ENCODE measurements around the gene HLA-DRB1.
"Not testable (repeated sequence)": the region's sequence is repeated elsewhere in the genome, so short reads cannot be mapped to it uniquely, and the experiment has no call there.

Gene HLA-DRB1

GRCh38 chr6:32609391-32609730, 19.7 kb upstream of the HLA-DRB1 start:
- no peak for DNase-seq

- no peak for DNase-seq
Measured at GRCh38 chr6:32608362-32608761, 18.7 kb upstream of the HLA-DRB1 start.

DNA sequence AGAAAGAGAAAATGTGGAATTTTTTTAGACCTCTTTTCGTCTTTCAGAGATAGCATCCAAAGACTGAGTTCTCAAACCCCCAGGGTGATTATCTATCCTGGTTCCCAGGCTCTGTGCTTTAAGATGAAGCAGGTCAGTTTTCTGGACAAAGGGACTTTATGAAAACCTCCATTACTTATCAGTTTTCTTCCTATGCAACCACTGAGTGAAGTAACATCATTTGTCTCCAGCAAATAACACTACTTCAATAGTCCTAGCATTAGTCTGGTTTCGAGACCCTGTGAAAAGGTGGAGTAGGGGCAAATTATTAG, 18.3 kb upstream of the HLA-DRB1 start:
- no peak for DNase-seq

- DNase-seq, result peak; percentile 54 to 76 (median 70)
Measured at GRCh38 chr6:32607263-32607987, 17.8 kb upstream of the HLA-DRB1 start.

GRCh38 chr6:32604434-32604877, 14.8 kb upstream of the HLA-DRB1 start:
- peak in 3 of 4 experiments; percentile 22 to 56 (median 29) for DNase-seq

DNA sequence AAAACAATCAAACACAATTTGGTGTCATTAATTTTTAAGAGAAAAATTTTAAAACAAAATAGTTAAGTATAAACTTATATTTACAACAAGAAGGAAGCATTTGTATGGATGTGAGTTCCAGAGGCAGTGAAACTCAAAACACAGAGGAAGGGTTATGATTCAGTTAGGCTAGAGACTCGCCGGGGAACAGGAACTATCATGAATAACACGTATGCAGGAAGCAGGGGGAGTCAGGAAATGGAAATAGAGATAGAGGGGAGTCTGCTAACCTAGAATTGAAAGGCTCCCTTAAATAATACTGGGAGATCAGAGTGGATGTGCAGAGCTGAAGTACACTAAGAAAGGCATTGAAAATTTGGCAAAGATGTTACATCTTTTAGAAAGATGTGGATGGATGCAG, 14.2 kb upstream of the HLA-DRB1 start:
- peak in 3 of 4 experiments; percentile 35 to 55 (median 37) for DNase-seq

GRCh38 chr6:32603222-32603621, 13.6 kb upstream of the HLA-DRB1 start:
- no peak for DNase-seq

GRCh38 chr6:32602383-32602782, 12.7 kb upstream of the HLA-DRB1 start:
- DNase-seq, result peak; percentile 16 to 49 (median 38)

DNA sequence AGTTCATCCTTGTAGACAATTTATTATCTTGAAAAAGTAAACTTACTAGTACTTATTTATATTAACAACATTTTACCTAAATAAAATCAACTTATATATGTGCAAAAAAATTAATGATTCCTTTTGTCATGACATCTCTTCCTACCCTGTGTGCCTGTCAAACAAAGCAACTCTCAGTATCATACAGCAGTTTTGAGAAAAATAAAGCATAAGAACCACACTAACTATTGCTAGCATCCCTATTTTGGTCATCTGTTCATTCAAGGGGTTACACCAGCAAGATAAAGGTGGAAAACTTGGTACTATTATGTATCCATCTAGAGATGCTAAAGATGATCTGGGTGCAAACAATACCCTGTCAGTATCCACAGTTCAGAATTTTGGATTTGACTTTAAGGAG, 7.4 kb upstream of the HLA-DRB1 start:
- no peak for DNase-seq

DNA sequence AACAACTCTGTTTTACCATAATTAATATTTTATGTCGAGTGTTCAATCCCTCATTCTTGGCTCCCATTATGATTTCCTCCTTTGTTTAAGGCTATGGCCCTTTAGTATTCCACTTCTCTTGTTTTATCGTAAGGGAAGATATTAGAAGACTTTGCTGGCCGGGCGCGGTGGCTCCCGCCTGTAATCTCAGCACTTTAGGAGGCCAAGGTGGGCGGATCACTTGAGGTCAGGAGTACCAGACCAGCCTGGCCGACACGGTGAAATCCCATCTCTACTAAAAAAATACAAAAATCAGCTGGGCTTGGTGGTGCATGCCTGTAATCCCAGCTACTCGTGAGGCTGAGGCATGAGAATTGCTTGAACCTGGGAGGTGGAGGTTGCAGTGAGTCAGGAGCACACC, 1.1 kb upstream of the HLA-DRB1 start:
- not testable (repeated sequence) for DNase-seq

DNA sequence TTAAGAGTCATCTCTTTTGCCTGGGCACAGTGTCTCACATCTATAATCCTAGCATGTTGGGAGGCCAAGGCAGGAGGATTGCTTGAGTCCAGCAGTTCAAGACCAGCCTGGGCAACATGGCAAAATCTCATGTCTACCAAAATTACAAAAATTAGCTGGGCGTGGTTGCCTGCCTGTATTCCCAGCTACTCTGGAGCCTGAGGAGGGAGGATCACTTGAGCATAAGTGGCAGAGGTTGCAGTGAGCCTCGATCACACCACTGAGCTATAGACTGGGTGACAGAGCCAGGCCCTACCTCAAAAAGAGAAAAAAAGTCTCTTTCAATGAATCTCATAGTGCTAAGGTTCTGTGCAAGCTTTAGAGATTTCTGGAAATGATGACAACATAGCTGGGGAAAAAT, 1.5 kb downstream of the HLA-DRB1 start:
- no peak for DNase-seq

DNA sequence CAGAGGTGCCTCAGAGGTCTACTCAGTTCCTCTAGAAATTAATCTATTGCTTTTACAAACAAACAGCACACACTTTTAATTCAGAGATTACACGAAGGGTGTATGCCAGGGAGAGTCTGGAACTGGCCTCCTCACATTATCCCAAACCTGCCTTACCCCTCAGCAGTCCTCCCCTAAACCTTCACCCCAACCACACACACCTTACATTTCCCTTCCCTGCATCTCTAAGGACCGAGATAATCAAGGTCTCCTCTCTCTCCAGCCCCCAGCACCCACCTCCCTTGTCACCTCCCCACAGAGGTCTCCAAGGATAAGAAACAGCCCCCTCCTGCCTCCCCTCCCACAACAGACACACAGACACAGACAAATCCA, 6.1 kb downstream of the HLA-DRB1 start:
- no peak for DNase-seq

DNA sequence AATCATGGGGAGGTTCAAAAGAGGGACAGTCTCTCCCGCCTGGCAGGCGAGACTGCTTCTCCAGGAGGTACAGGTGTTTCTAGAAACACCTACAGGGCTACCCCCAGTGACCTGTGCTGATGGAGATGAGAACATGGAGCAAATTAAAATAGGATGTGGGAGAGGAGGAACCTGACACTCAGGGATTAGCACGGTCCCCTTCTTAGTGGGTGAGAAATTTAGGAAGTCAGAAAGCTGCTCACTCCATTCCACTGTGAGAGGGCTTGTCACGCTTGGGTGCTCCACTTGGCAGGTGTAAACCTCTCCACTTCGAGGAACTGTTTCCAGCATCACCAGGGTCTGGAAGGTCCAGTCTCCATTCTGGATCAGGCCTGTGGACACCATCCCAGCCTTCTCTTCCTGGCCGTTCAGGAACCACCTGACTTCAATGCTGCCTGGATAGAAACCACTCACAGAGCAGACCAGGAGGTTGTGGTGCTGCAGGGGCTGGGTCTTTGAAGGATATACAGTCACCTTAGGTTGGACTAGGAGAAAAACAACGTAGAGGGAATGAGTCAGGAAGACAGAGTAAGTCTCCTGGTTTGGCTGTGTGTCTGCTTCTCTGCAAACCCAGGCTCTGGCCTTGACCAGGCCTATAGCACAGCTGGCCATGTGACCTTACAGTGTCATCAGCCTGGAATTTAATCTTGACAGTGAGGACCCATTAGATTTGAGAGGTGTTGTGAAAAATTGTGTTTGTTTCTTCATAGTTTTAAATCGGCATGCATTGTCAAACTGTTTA, 8.1 kb downstream of the HLA-DRB1 start:
- no peak for DNase-seq

- no peak for DNase-seq
Measured at GRCh38 chr6:32580593-32580992, 9.1 kb downstream of the HLA-DRB1 start.

DNA sequence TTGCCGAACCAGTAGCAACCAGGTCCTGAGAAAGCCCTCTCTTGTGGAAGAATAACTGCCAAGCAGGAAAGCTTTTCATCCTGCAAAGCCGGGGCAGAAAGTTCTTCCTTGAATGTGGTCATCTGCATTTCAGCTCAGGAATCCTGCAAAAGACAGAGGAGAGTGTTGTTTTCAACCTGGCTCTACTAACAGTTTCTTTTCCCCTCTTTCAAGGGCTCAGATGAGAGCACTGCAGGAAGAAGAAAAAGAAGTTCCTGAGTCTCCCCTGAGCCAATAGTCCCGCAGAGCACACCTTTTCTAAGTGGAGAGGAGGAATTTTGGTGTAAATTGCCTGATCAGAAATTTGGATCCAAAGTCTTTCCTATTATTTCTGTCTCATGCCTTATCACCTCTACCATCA, 10.7 kb downstream of the HLA-DRB1 start:
- DNase-seq, result no peak

DNA sequence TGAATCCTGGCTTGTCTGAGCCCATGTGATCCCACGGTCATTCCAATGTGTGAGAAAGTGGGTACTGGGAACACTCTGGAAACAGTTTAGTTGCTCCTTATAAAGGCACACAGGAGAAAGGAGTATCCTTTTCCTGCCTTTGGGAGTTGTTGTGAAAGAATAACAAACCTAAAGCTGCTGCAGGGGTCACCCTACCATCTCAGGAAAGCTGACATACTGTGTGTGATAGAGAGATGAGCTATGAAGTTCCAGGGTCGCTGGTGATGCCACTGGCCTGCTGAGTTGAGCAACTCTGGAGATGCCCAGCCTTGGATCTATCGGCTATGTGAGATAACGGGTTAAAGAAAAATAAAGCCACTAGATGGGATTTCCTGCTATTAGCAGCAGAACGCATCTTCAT, 12.2 kb downstream of the HLA-DRB1 start:
- DNase-seq, result not testable (repeated sequence)

DNA sequence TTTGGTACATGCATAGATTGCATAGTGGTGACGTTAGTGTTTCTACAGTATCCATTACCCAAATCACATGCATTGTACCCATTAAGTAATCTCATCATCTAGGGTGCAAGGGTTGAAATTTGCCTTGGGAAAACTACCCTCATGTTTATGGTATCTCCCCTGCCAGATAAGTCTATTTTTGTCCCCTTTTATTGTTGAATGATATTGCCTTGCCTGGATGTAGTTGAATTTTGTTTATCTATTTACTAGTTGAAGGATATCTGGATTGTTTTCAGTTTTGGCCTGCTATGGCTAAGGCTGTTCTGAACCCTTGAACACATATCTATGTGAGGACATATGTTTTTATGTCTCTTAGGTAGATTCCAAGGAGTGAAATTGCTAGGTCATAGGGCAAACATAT, 13.4 kb downstream of the HLA-DRB1 start:
- DNase-seq, result no peak

DNA sequence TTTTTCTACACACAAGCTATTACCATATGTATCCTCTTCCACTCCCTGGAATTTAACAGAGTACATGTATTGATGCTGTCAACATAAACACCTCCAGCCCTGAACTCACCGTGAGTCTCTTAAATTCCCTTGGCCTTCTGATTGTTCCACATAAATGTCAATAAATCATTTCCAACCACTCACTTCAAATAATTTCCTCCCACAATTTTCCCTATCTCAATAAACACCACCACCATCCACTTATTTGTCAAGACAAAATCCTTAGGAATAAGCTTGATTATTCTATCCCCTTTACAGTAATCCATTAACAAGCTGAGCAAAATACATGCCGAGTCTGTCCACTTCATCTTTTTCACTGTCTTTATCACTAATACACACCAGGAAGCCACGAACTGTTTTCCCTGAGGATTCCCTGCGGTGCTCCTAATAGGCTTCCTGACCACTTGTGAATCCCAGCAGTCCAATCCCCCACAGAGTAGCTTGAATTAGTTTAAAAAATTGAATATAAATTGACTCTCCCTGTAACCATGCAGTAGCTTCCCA, 19.2 kb downstream of the HLA-DRB1 start:
- no peak for DNase-seq

- DNase-seq, result peak in 1 of 4 experiments; percentile 37
Measured at GRCh38 chr6:32568561-32568960, 21.1 kb downstream of the HLA-DRB1 start.

DNA sequence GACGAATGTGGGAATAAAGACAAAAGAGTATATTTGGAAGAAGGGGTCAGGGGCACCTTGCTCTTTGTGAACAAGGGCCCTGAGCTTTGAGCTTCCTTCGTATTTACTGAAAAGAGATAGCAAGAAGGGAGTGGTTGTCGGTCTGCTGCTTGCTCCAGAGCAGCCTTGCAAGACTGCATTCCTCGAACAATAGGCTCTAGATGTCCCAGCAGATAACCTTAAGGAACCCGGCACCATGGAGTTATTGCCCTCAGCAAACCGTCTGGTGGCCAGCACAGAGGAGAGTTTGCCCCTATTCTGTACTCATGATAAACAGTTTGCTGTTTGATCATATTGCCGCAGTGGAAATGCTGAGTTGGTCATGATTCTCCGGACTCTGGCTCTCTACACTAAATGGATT, 22.7 kb downstream of the HLA-DRB1 start:
- no peak for DNase-seq

- DNase-seq, result no peak
Measured at GRCh38 chr6:32565511-32565910, 24.1 kb downstream of the HLA-DRB1 start.

DNA sequence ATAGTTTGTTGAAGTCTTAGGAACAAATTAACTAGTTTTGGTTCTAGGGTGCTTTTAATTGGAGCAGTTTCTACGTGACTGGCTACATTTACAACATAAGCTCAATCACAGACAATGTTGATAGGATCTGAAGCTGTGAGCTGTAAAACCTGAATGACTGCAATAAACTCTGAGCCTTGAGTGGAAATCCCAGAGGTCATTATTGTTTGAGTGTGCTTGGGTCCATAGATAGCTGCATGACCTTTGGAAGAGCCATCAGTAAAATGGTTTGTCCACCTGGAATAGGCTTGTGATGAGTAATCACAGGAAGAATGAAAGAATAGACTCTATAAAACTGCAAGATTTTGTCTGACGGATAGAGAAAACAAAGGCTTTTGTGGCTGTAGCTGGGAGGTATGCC, 26.7 kb downstream of the HLA-DRB1 start:
- DNase-seq, result no peak

GRCh38 chr6:32559747-32560146, 29.9 kb downstream of the HLA-DRB1 start:
- DNase-seq, result no peak

DNA sequence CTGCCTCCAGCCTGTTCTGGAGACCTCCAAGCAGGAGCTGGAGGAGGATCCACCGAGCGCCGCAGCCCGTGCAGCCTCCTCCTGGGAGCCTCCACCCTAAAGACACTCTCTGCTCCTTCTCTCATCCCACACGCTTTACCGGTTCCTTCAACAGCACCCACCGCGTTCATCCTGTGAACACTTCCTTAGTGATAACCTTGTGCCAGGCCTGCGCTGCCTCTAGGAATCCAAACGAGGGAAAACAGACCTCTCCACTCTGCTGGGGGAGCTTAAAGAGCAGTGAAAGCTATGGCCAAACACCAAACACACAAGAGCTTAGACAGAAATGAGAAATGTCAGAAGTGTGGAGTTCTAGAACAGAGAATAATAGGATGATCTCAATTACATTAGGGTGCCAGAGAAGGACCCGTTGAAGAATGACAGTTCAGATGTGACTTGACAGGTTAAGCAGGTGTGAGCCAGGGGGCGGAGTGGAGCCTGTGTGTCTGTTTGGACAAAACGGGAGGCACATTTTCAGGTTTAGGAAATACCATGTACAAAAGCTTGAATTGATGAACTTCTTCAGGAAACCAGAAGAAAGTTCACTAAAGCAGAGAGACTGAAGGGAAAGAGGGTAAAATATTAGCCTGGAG, 31.1 kb downstream of the HLA-DRB1 start:
- DNase-seq, result no peak

All from suppressor macrophage (primary cell).